Neuron (in vitro differentiated cells): Measurements from ENCODE around the gene FBN3.
"Not testable (repeated sequence)": the region's sequence is repeated elsewhere in the genome, so short reads cannot be mapped to it uniquely, and the experiment has no call there.

ENCODE experiments used
- H2AFZ ChIP-seq: one replicate; pipeline ENCODE4 v1.6.1; 2013; ENCODE audit warnings: low read depth, mild to moderate bottlenecking, inconsistent platforms, low read length, moderate library complexity
- H3K27me3 ChIP-seq: one replicate; pipeline ENCODE4 v1.6.1; 2013; ENCODE audit warnings: low read length; ENCODE audit not compliant: insufficient read depth
- H3K36me3 ChIP-seq: one replicate; pipeline ENCODE4 v1.6.1; 2013; ENCODE audit warnings: low read length; ENCODE audit not compliant: insufficient read depth
- H3K4me1 ChIP-seq: one replicate; pipeline ENCODE4 v1.6.1; 2013; ENCODE audit warnings: low read length; ENCODE audit not compliant: insufficient read depth
- H3K4me3 ChIP-seq: 2 replicates; pipeline ENCODE4 v1.5.1; 2013; ENCODE audit warnings: mild to moderate bottlenecking, low read length, moderate library complexity
- H3K9me3 ChIP-seq: one replicate; pipeline ENCODE4 v1.6.1; 2013; ENCODE audit warnings: low read length

The FBN3 gene

GRCh38 chr19:8105471-8105870 is 43.9 kb downstream of the FBN3 start:
- Histone ChIP-seq H3K9me3 (peaks cover 3% of the 10 kb centered on the region), H3K4me1 (no peaks in the 10 kb centered on the region), H3K27me3 (no peaks in the 10 kb centered on the region), H2AFZ (no peak overlapping the region), H3K4me3 (no peak overlapping the region), H3K36me3 (peaks cover 9% of the 10 kb centered on the region)

- H2AFZ ChIP-seq, result not testable (repeated sequence)
Observed at GRCh38 chr19:8101910-8102309, 47.5 kb downstream of the FBN3 start.

GRCh38 chr19:8101311-8101710 is 48.1 kb downstream of the FBN3 start:
- peaks cover 25% of the 10 kb centered on the region for H3K9me3 ChIP-seq
- H3K4me3 ChIP-seq, result no peak overlapping the region
- peaks cover 22% of the 10 kb centered on the region for H3K36me3 ChIP-seq
- H2AFZ ChIP-seq, result no peak overlapping the region
- H3K27me3 ChIP-seq, result no peaks in the 10 kb centered on the region
- no peaks in the 10 kb centered on the region for H3K4me1 ChIP-seq

More at GRCh38 chr19:8101910-8102309, 47.5 kb downstream of the FBN3 start:
- not testable (repeated sequence) for H3K27me3 ChIP-seq, H3K4me1 ChIP-seq, H3K4me3 ChIP-seq
- Histone ChIP-seq H3K9me3 (peaks cover 19% of the 10 kb centered on the region), H3K36me3 (peaks cover 22% of the 10 kb centered on the region)

GRCh38 chr19:8097681-8098567 is 51.5 kb downstream of the FBN3 start:
- Histone ChIP-seq H2AFZ (no peak overlapping the region), H3K36me3 (peaks cover 35% of the 10 kb centered on the region), H3K27me3 (no peaks in the 10 kb centered on the region), H3K4me1 (no peaks in the 10 kb centered on the region), H3K4me3 (no peak overlapping the region), H3K9me3 (peaks cover 43% of the 10 kb centered on the region)

- Histone ChIP-seq H3K4me3 (no peak overlapping the region), H3K9me3 (peaks cover 43% of the 10 kb centered on the region), H2AFZ (no peak overlapping the region), H3K36me3 (peaks cover 35% of the 10 kb centered on the region), H3K4me1 (no peaks in the 10 kb centered on the region), H3K27me3 (no peaks in the 10 kb centered on the region)
Observed at GRCh38 chr19:8097198-8097597, 52.2 kb downstream of the FBN3 start.

GRCh38 chr19:8096071-8096470 is 53.3 kb downstream of the FBN3 start:
- H3K27me3 ChIP-seq, result no peaks in the 10 kb centered on the region
- no peak overlapping the region for H3K4me3 ChIP-seq
- peaks cover 44% of the 10 kb centered on the region for H3K9me3 ChIP-seq
- H2AFZ ChIP-seq, result no peak overlapping the region
- peaks cover 35% of the 10 kb centered on the region for H3K36me3 ChIP-seq
- no peaks in the 10 kb centered on the region for H3K4me1 ChIP-seq

- peaks cover 35% of the 10 kb centered on the region for H3K36me3 ChIP-seq
- peaks cover 47% of the 10 kb centered on the region for H3K9me3 ChIP-seq
- no peak overlapping the region for H3K4me3 ChIP-seq
Observed at GRCh38 chr19:8095354-8095886, 54.0 kb downstream of the FBN3 start.

GRCh38 chr19:8094336-8094735 is 55.1 kb downstream of the FBN3 start:
- H3K4me1 ChIP-seq, result no peaks in the 10 kb centered on the region
- peaks cover 32% of the 10 kb centered on the region for H3K36me3 ChIP-seq
- no peak overlapping the region for H2AFZ ChIP-seq
- H3K27me3 ChIP-seq, result no peaks in the 10 kb centered on the region
- H3K4me3 ChIP-seq, result no peak overlapping the region
- peaks cover 51% of the 10 kb centered on the region for H3K9me3 ChIP-seq

More at GRCh38 chr19:8095354-8095886, 54.0 kb downstream of the FBN3 start:
- Histone ChIP-seq H2AFZ (no peak overlapping the region), H3K27me3 (no peaks in the 10 kb centered on the region), H3K4me1 (no peaks in the 10 kb centered on the region)

- H3K36me3 ChIP-seq, result peaks cover 32% of the 10 kb centered on the region
- no peaks in the 10 kb centered on the region for H3K4me1 ChIP-seq
- peaks cover 49% of the 10 kb centered on the region for H3K9me3 ChIP-seq
- H2AFZ ChIP-seq, result no peak overlapping the region
- H3K27me3 ChIP-seq, result no peaks in the 10 kb centered on the region
- H3K4me3 ChIP-seq, result no peak overlapping the region
Observed at GRCh38 chr19:8093740-8094139, 55.7 kb downstream of the FBN3 start.

- Histone ChIP-seq H3K9me3 (peaks cover 32% of the 10 kb centered on the region), H3K4me1 (peaks cover 8% of the 10 kb centered on the region), H3K36me3 (peaks cover 21% of the 10 kb centered on the region), H2AFZ (no peak overlapping the region), H3K4me3 (no peak overlapping the region), H3K27me3 (no peaks in the 10 kb centered on the region)
Observed at GRCh38 chr19:8090950-8091349, 58.4 kb downstream of the FBN3 start.

- Histone ChIP-seq H3K9me3 (peaks cover 25% of the 10 kb centered on the region), H3K4me3 (no peak overlapping the region), H3K27me3 (no peaks in the 10 kb centered on the region), H3K4me1 (peaks cover 16% of the 10 kb centered on the region), H3K36me3 (peaks cover 16% of the 10 kb centered on the region), H2AFZ (no peak overlapping the region)
Observed at GRCh38 chr19:8089664-8090601, 59.5 kb downstream of the FBN3 start.

- no peak overlapping the region for H2AFZ ChIP-seq
- no peak overlapping the region for H3K4me3 ChIP-seq
- peaks cover 16% of the 10 kb centered on the region for H3K4me1 ChIP-seq
- H3K9me3 ChIP-seq, result peaks cover 18% of the 10 kb centered on the region
- no peaks in the 10 kb centered on the region for H3K27me3 ChIP-seq
- H3K36me3 ChIP-seq, result peaks cover 10% of the 10 kb centered on the region
Observed at GRCh38 chr19:8088752-8089663, 60.4 kb downstream of the FBN3 start.
